ENCODE data around the gene BAMBI. TPM values are rescaled to one million over a fixed set of nuclear protein-coding genes. Genes with fewer than 3 reads are reported as not detected.

The BAMBI gene
- total RNA-seq, 1 experiment from 2014 or later: 31.9 TPM

- intact Hi-C loops (cut with micrococcal nuclease; ENCODE audit: unreplicated experiment): no loop called here
- Histone ChIP-seq H3K9me3 (ENCODE audit: low read depth, low read length, poor library complexity, severe bottlenecking) (no peaks in the 10 kb centered on the region), H3K4me1 (ENCODE audit: insufficient read depth, low read length, poor library complexity, severe bottlenecking) (peaks cover 10% of the 10 kb centered on the region), H3K4me3 (ENCODE audit: low read depth, low read length, poor library complexity, severe bottlenecking) (no peak overlapping the region), H3K27ac (ENCODE audit: low read depth, low read length, poor library complexity, severe bottlenecking) (no peak overlapping the region), H3K36me3 (ENCODE audit: insufficient read depth, low read length, poor library complexity, severe bottlenecking) (no peaks in the 10 kb centered on the region), H3K27me3 (replicated peaks; ENCODE audit: insufficient read depth, low read depth, low read length, poor library complexity) (no peaks in the 10 kb centered on the region)
- CTCF ChIA-PET: no interaction called here
- POLR2A ChIA-PET (ENCODE audit: low non-redundant PET): no interaction called here
- DNase-seq (ENCODE audit: low spot score): no peak
- no peak for TF ChIP-seq CTCF (conservative IDR thresholded peaks at IDR 0.05; ENCODE audit: low read depth, low read length)
- no peak for TF ChIP-seq EZH2 (IDR thresholded peaks at IDR 0.05; ENCODE audit: borderline replicate concordance, low read depth, low read length, poor library complexity, severe bottlenecking)
- no TSS peak for BruUV-seq (replicated peaks)
These were observed 37.9 kb downstream of the BAMBI start for GRCh38 chr10:28715246-28715645.

GRCh38 chr10:28715757-28716156 is 38.4 kb downstream of the BAMBI start:
- Histone ChIP-seq H3K36me3 (ENCODE audit: insufficient read depth, low read length, poor library complexity, severe bottlenecking) (no peaks in the 10 kb centered on the region), H3K4me1 (ENCODE audit: insufficient read depth, low read length, poor library complexity, severe bottlenecking) (peaks cover 13% of the 10 kb centered on the region), H3K27me3 (replicated peaks; ENCODE audit: insufficient read depth, low read depth, low read length, poor library complexity) (no peaks in the 10 kb centered on the region), H3K4me3 (ENCODE audit: low read depth, low read length, poor library complexity, severe bottlenecking) (no peak overlapping the region), H3K9me3 (ENCODE audit: low read depth, low read length, poor library complexity, severe bottlenecking) (no peaks in the 10 kb centered on the region), H3K27ac (ENCODE audit: low read depth, low read length, poor library complexity, severe bottlenecking) (no peak overlapping the region)
- DNase-seq (ENCODE audit: low spot score): no peak
- ChIA-PET CTCF (interaction anchor here (0.9 kb wide), 1 partner anchor 52 kb away, joined by 3 read pairs; no protein-coding TSS in a partner anchor), POLR2A (ENCODE audit: low non-redundant PET) (no interaction called here)
- intact Hi-C loops (cut with micrococcal nuclease; ENCODE audit: unreplicated experiment): no loop called here
- no TSS peak for BruUV-seq (replicated peaks)
- no peak for TF ChIP-seq EZH2 (IDR thresholded peaks at IDR 0.05; ENCODE audit: borderline replicate concordance, low read depth, low read length, poor library complexity, severe bottlenecking)
- no peak for TF ChIP-seq CTCF (conservative IDR thresholded peaks at IDR 0.05; ENCODE audit: low read depth, low read length)

GRCh38 chr10:28716748-28717147 is 39.4 kb downstream of the BAMBI start:
- H3K27me3 ChIP-seq (replicated peaks; ENCODE audit: insufficient read depth, low read depth, low read length, poor library complexity): no peaks in the 10 kb centered on the region
- H3K27ac ChIP-seq (ENCODE audit: low read depth, low read length, poor library complexity, severe bottlenecking): no peak overlapping the region
- H3K4me3 ChIP-seq (ENCODE audit: low read depth, low read length, poor library complexity, severe bottlenecking): no peak overlapping the region
- no peak for TF ChIP-seq EZH2 (IDR thresholded peaks at IDR 0.05; ENCODE audit: borderline replicate concordance, low read depth, low read length, poor library complexity, severe bottlenecking)
- TF ChIP-seq CTCF (conservative IDR thresholded peaks at IDR 0.05; ENCODE audit: low read depth, low read length): no peak
- BruUV-seq (replicated peaks): no TSS peak
- peaks cover 23% of the 10 kb centered on the region for H3K4me1 ChIP-seq (ENCODE audit: insufficient read depth, low read length, poor library complexity, severe bottlenecking)
- ChIA-PET POLR2A (ENCODE audit: low non-redundant PET) (no interaction called here), CTCF (interaction anchor here (0.9 kb wide), 1 partner anchor 53 kb away, joined by 3 read pairs; no protein-coding TSS in a partner anchor)
- H3K9me3 ChIP-seq (ENCODE audit: low read depth, low read length, poor library complexity, severe bottlenecking): no peaks in the 10 kb centered on the region
- intact Hi-C loops (cut with micrococcal nuclease; ENCODE audit: unreplicated experiment): no loop called here
- no peaks in the 10 kb centered on the region for H3K36me3 ChIP-seq (ENCODE audit: insufficient read depth, low read length, poor library complexity, severe bottlenecking)
- DNase-seq (ENCODE audit: low spot score): no peak

Data from A673 (cell line).